ENCODE results near the gene ASPN. TPM values are rescaled to one million over a fixed set of nuclear protein-coding genes. Genes with fewer than 3 reads are reported as not detected.
"Not testable (repeated sequence)": the region's sequence is repeated elsewhere in the genome, so short reads cannot be mapped to it uniquely, and the experiment has no call there.

Gene ASPN
- total and polyA plus RNA-seq, 2 donors (not counting 3 experiments of a cell fraction or from before 2014, with no cell fraction given), result not detected

- DNase-seq (ENCODE audit: low read depth, low spot score), result peak; percentile 11
- POLR2A ChIA-PET, result no interaction called here
- no peak for FAIRE-seq
- H3K9me3 ChIP-seq (replicated peaks; ENCODE audit: control insufficient read depth, insufficient read depth, low read length), result no peaks in the 10 kb centered on the region
- no peaks in the 10 kb centered on the region for H3K9me1 ChIP-seq (replicated peaks; ENCODE audit: control insufficient read depth, extremely low read depth, insufficient read depth, low read length)
- H3K36me3 ChIP-seq (ENCODE audit: control insufficient read depth in 2 of 2, extremely low read depth in 1 of 2, insufficient read depth in 2 of 2, low read length in 2 of 2), result no peaks in the 10 kb centered on the region
- no peak overlapping the region for H3K9ac ChIP-seq (replicated peaks; ENCODE audit: extremely low read depth, insufficient read depth, low read length)
- no TSS peak for BruUV-seq (replicated peaks)
- no peaks in the 10 kb centered on the region for H4K20me1 ChIP-seq (replicated peaks; ENCODE audit: control insufficient read depth, extremely low read depth, insufficient read depth, low read length)
- intact Hi-C loops (cut with micrococcal nuclease), result no loop called here
- dilution Hi-C loops (cut with MboI; ENCODE audit: extremely low pct_ligation_motif_present, low sequenced_read_pairs), result no loop called here
- peak overlapping the region; percentile 72 for H3K4me2 ChIP-seq (ENCODE audit: insufficient read depth, low read length)
- TF ChIP-seq MYC (IDR thresholded peaks at IDR 0.05; ENCODE audit: low read depth, low read length), result no peak
- no peak for TF ChIP-seq EZH2 (IDR thresholded peaks at IDR 0.05; ENCODE audit: borderline replicate concordance, low read depth, low read length, severe bottlenecking)
- TF ChIP-seq POLR2A (IDR thresholded peaks at IDR 0.05; ENCODE audit: low read depth, low read length), result no peak
- TF ChIP-seq POLR2AphosphoS5 (IDR thresholded peaks at IDR 0.05; ENCODE audit: insufficient read depth, low read depth, low read length), result no peak
- CTCF ChIA-PET, result interaction anchor here (0.8 to 1.4 kb wide), 4 partner anchors 9 to 18 kb away, joined by 3 to 6 read pairs (median 4); partner anchors contain the start of gene OGN
- no peak overlapping the region for H2AFZ ChIP-seq (ENCODE audit: low read depth, low read length)
- peaks cover 11% of the 10 kb centered on the region for H3K4me1 ChIP-seq (ENCODE audit: control insufficient read depth, extremely low read depth, insufficient read depth, low read length)
- H3K79me2 ChIP-seq (ENCODE audit: control insufficient read depth, insufficient read depth, low read length), result no peaks in the 10 kb centered on the region
- H3K4me3 ChIP-seq (replicated peaks in 1 of 3; ENCODE audit: insufficient read depth in 1 of 3, low read depth in 1 of 3, low read length in 3 of 3), result no peak overlapping the region
- no peak overlapping the region for H3K27ac ChIP-seq (ENCODE audit: insufficient read depth, low read depth, low read length)
- H3K27me3 ChIP-seq (ENCODE audit: control insufficient read depth in 2 of 2, insufficient read depth in 2 of 2, low read length in 2 of 2), result no peaks in the 10 kb centered on the region
These were observed 67.7 kb downstream of the ASPN start for GRCh38 chr9:92414566-92414965.

- H3K9me3 ChIP-seq (replicated peaks; ENCODE audit: control insufficient read depth, insufficient read depth, low read length); dilution Hi-C loops (cut with MboI; ENCODE audit: extremely low pct_ligation_motif_present, low sequenced_read_pairs); H3K9ac ChIP-seq (replicated peaks; ENCODE audit: extremely low read depth, insufficient read depth, low read length); H3K9me1 ChIP-seq (replicated peaks; ENCODE audit: control insufficient read depth, extremely low read depth, insufficient read depth, low read length); intact Hi-C loops (cut with micrococcal nuclease); FAIRE-seq; BruUV-seq (replicated peaks); H3K4me2 ChIP-seq (ENCODE audit: insufficient read depth, low read length); H3K36me3 ChIP-seq (ENCODE audit: control insufficient read depth in 2 of 2, extremely low read depth in 1 of 2, insufficient read depth in 2 of 2, low read length in 2 of 2); POLR2A ChIA-PET; H2AFZ ChIP-seq (ENCODE audit: low read depth, low read length); H3K27ac ChIP-seq (ENCODE audit: insufficient read depth, low read depth, low read length); H3K4me3 ChIP-seq (replicated peaks in 1 of 3; ENCODE audit: insufficient read depth in 1 of 3, low read depth in 1 of 3, low read length in 3 of 3); H3K79me2 ChIP-seq (ENCODE audit: control insufficient read depth, insufficient read depth, low read length); H4K20me1 ChIP-seq (replicated peaks; ENCODE audit: control insufficient read depth, extremely low read depth, insufficient read depth, low read length); DNase-seq (ENCODE audit: low read depth, low spot score); H3K27me3 ChIP-seq (ENCODE audit: control insufficient read depth in 2 of 2, insufficient read depth in 2 of 2, low read length in 2 of 2); CTCF ChIA-PET: not testable (repeated sequence)
- peaks cover 11% of the 10 kb centered on the region for H3K4me1 ChIP-seq (ENCODE audit: control insufficient read depth, extremely low read depth, insufficient read depth, low read length)
These were observed 71.1 kb downstream of the ASPN start for GRCh38 chr9:92411157-92411556.

All from endothelial cell of umbilical vein (primary cell).